HG03378 (cell line): ENCODE measurements around the gene ZNF664.
"Not testable (repeated sequence)": the region's sequence is repeated elsewhere in the genome, so short reads cannot be mapped to it uniquely, and the experiment has no call there.

Source experiments
- ATAC-seq: cut with Tn5 transposase; IDR thresholded peaks from one replicate; pipeline ENCODE4 v1.9.1; 2021; ENCODE audit warnings: mild to moderate bottlenecking, moderate library complexity; ENCODE audit not compliant: unreplicated experiment

Gene ZNF664

GRCh38 chr12:123941000-123941399 lies 32.0 kb upstream of the ZNF664 start:
- ATAC-seq, result no peak

- ATAC-seq, result no peak
Observed at GRCh38 chr12:123941624-123942237, 31.3 kb upstream of the ZNF664 start.

GRCh38 chr12:123942238-123942653 lies 30.8 kb upstream of the ZNF664 start:
- no peak for ATAC-seq

GRCh38 chr12:123942911-123943648 lies 29.9 kb upstream of the ZNF664 start:
- no peak for ATAC-seq

GRCh38 chr12:123943816-123944215 lies 29.2 kb upstream of the ZNF664 start:
- no peak for ATAC-seq

- ATAC-seq, result no peak
Observed at GRCh38 chr12:123944696-123945095, 28.3 kb upstream of the ZNF664 start.

GRCh38 chr12:123945287-123946151 lies 27.5 kb upstream of the ZNF664 start:
- no peak for ATAC-seq

- ATAC-seq, result no peak
Observed at GRCh38 chr12:123946152-123946515, 26.9 kb upstream of the ZNF664 start.

GRCh38 chr12:123946516-123947505 lies 26.2 kb upstream of the ZNF664 start:
- ATAC-seq, result not testable (repeated sequence)

- ATAC-seq, result not testable (repeated sequence)
Observed at GRCh38 chr12:123947531-123947930, 25.5 kb upstream of the ZNF664 start.

- ATAC-seq, result no peak
Observed at GRCh38 chr12:123948401-123948795, 24.6 kb upstream of the ZNF664 start.

GRCh38 chr12:123948796-123949769 lies 23.9 kb upstream of the ZNF664 start:
- no peak for ATAC-seq

- no peak for ATAC-seq
Observed at GRCh38 chr12:123949770-123950165, 23.2 kb upstream of the ZNF664 start.

GRCh38 chr12:123950476-123951349 lies 22.3 kb upstream of the ZNF664 start:
- no peak for ATAC-seq

- ATAC-seq, result no peak
Observed at GRCh38 chr12:123951467-123951866, 21.5 kb upstream of the ZNF664 start.

- ATAC-seq, result no peak
Observed at GRCh38 chr12:123952037-123952436, 21.0 kb upstream of the ZNF664 start.

- ATAC-seq, result no peak
Observed at GRCh38 chr12:123954647-123955350, 18.2 kb upstream of the ZNF664 start.

GRCh38 chr12:123956249-123956648 lies 16.8 kb upstream of the ZNF664 start:
- ATAC-seq, result no peak
